OCI-LY3 (cell line): Measurements from ENCODE around the gene UCKL1.

Experiments used
- EZH2phosphoT487 ChIP-seq: fragments of 200-600 bp; shearing (Covaris generic); IDR thresholded peaks from 2 replicates; pipeline ENCODE4 v1.6.1; 2018; ENCODE audit warnings: antibody characterized with exemption, mixed run types, low read depth
- TF ChIP-seq, protein P1 (sequence below): fragments of 200-600, 300-600 bp; sonication (generic); IDR thresholded peaks from 2 replicates; pipeline ENCODE4 v1.5.1; 2014; ENCODE audit warnings: antibody characterized with exemption, low read length, low read depth

DNA sequence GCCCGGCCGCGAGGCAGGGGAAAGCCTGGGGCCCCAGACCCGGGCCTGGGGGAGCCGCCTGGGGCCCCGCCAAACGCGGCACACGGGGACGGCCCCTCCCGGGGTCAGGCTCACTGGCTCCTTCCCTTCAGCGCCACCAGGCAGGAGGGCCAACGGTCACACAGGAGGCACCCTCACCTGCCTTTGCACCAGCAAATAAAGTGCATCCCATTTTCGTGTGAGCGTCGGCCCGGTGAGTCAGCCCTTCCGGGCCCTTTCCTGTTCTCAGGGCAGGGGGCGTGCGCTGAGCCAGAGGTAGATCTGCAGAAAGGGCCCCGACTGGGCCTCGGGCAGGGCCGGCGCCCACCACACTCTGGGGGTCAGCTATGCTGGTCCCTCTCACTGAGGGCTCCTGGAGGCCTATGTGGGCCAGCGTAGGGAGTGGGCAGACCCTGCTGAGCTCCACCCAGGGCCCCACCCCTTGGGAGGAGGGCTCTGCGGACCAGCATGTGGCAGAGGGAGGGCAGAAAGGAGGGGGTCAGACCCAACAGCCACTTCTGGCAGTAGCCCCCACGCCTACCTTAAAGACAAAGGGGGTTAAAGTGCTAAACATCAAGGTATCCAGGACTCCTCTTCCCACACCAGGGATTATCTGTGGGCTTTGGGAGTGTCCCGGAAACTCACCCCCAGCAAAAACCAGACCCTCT, 931 bp upstream of the UCKL1 start:
- TF ChIP-seq, protein P1, sequence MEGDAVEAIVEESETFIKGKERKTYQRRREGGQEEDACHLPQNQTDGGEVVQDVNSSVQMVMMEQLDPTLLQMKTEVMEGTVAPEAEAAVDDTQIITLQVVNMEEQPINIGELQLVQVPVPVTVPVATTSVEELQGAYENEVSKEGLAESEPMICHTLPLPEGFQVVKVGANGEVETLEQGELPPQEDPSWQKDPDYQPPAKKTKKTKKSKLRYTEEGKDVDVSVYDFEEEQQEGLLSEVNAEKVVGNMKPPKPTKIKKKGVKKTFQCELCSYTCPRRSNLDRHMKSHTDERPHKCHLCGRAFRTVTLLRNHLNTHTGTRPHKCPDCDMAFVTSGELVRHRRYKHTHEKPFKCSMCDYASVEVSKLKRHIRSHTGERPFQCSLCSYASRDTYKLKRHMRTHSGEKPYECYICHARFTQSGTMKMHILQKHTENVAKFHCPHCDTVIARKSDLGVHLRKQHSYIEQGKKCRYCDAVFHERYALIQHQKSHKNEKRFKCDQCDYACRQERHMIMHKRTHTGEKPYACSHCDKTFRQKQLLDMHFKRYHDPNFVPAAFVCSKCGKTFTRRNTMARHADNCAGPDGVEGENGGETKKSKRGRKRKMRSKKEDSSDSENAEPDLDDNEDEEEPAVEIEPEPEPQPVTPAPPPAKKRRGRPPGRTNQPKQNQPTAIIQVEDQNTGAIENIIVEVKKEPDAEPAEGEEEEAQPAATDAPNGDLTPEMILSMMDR, result no peak
- no peak for TF ChIP-seq EZH2phosphoT487
